Upper lobe of left lung (tissue), 4 donors: Measurements from ENCODE around the gene RPL35A.

Source experiments
- CTCF ChIP-seq, 6 experiments: fragments of 450-650 bp in 4 of 6; fragments of 200-600 bp in 2 of 6; sonication (generic) in 2 of 6; IDR thresholded peaks; one replicate each; pipeline ENCODE4 v1.5.1; 2016 to 2019; ENCODE audit warnings: antibody characterized with exemption in 6 of 6
- EP300 ChIP-seq, 4 donors: sonication (generic); formaldehyde crosslinking; IDR thresholded peaks; one replicate each; pipeline ENCODE4 v1.5.1; 2017; ENCODE audit warnings: antibody characterized with exemption in 4 of 4, control low read depth in 2 of 4
- POLR2A ChIP-seq, 4 donors: fragments of 450-650 bp; IDR thresholded peaks; one replicate each; pipeline ENCODE4 v1.5.1; 2016 to 2017; ENCODE audit warnings: antibody characterized with exemption in 4 of 4, mild to moderate bottlenecking in 2 of 4
- POLR2AphosphoS5 ChIP-seq, 2 donors: sonication (generic); formaldehyde crosslinking; IDR thresholded peaks; one replicate each; pipeline ENCODE4 v1.5.1; 2017; ENCODE audit warnings: antibody characterized with exemption in 2 of 2

- no peak for TF ChIP-seq CTCF (IDR thresholded peaks at IDR 0.05)
- no peak for TF ChIP-seq POLR2A (IDR thresholded peaks at IDR 0.05)
- TF ChIP-seq POLR2AphosphoS5 (IDR thresholded peaks at IDR 0.05): no peak
- TF ChIP-seq EP300 (IDR thresholded peaks at IDR 0.05): no peak
Observed at GRCh38 chr3:197912741-197913476, 37.1 kb upstream of the RPL35A start.
